T-helper 17 cell (primary cell): ENCODE data around the gene TASP1. TPM values are rescaled to one million over a fixed set of nuclear protein-coding genes. Genes with fewer than 3 reads are reported as not detected.
A peak's percentile ranks its signal among the peaks of the same experiment; 100 is the strongest.

Experiments
- ATAC-seq: fragments of 150-1000 bp; cut with Tn5 transposase; 2 replicates; pipeline ENCODE4 v1.10.0; 2021; ENCODE audit warnings: mild to moderate bottlenecking, moderate library complexity
- DNase-seq, 3 donors: peaks; one replicate each; pipeline versions ENCODE4 v3.0.0 to v3.0.0-alpha.2; 2020 to 2021
- H3K9me3 ChIP-seq: one replicate; pipeline ENCODE4 v1.7.0; 2013; ENCODE audit warnings: low read length, mild to moderate bottlenecking; ENCODE audit not compliant: control insufficient read depth, poor library complexity, severe bottlenecking
- H3K27ac Mint-ChIP-seq: one replicate; pipeline ENCODE4 v1.8.0; 2022; ENCODE audit warnings: mild to moderate bottlenecking, moderate library complexity, mixed read lengths
- H3K27me3 Mint-ChIP-seq: one replicate; pipeline ENCODE4 v1.8.0; 2022; ENCODE audit warnings: mixed read lengths
- H3K36me3 Mint-ChIP-seq: one replicate; pipeline ENCODE4 v1.8.0; 2022; ENCODE audit warnings: low read depth, mixed read lengths
- H3K4me1 Mint-ChIP-seq: one replicate; pipeline ENCODE4 v1.8.0; 2022; ENCODE audit warnings: mild to moderate bottlenecking, mixed read lengths
- H3K4me3 Mint-ChIP-seq: one replicate; pipeline ENCODE4 v1.8.0; 2022; ENCODE audit warnings: mild to moderate bottlenecking, moderate library complexity, mixed read lengths
- total RNA-seq, 4 donors: library from RNA in 2 of 4; stranded (reverse) in 2 of 4; gene quantifications; one replicate each; pipeline ENCODE4 v1.2.3 and lab custom pipeline; 2022 to 2026

Gene TASP1
- total RNA-seq, 2 donors from 2014 or later, result 14.0 to 15.0 TPM

- Mint-ChIP-seq H3K36me3 (no peaks in the 10 kb centered on the region), H3K27ac (no peak overlapping the region), H3K27me3 (no peaks in the 10 kb centered on the region), H3K4me3 (no peak overlapping the region), H3K4me1 (no peaks in the 10 kb centered on the region)
- H3K9me3 ChIP-seq, result no peaks in the 10 kb centered on the region
- DNase-seq, result no peak
- ATAC-seq, result no peak
Measured at GRCh38 chr20:13586133-13586532, 52.6 kb downstream of the TASP1 start.

- DNase-seq (no peak), ATAC-seq (no peak)
- Mint-ChIP-seq H3K36me3 (peaks cover 5% of the 10 kb centered on the region), H3K27ac (no peak overlapping the region), H3K4me3 (no peak overlapping the region), H3K4me1 (no peaks in the 10 kb centered on the region), H3K27me3 (no peaks in the 10 kb centered on the region)
- no peaks in the 10 kb centered on the region for H3K9me3 ChIP-seq
Measured at GRCh38 chr20:13581451-13581850, 57.3 kb downstream of the TASP1 start.

- ATAC-seq (no peak), DNase-seq (no peak)
- Mint-ChIP-seq H3K27ac (no peak overlapping the region), H3K4me1 (no peaks in the 10 kb centered on the region), H3K36me3 (peaks cover 7% of the 10 kb centered on the region), H3K4me3 (no peak overlapping the region), H3K27me3 (no peaks in the 10 kb centered on the region)
- H3K9me3 ChIP-seq, result no peaks in the 10 kb centered on the region
Measured at GRCh38 chr20:13580707-13581106, 58.0 kb downstream of the TASP1 start.

- no peak overlapping the region for H3K27ac Mint-ChIP-seq
- peaks cover 11% of the 10 kb centered on the region for H3K36me3 Mint-ChIP-seq
- H3K4me3 Mint-ChIP-seq, result no peak overlapping the region
- H3K27me3 Mint-ChIP-seq, result no peaks in the 10 kb centered on the region
- no peaks in the 10 kb centered on the region for H3K4me1 Mint-ChIP-seq
- H3K9me3 ChIP-seq, result no peaks in the 10 kb centered on the region
- no peak for ATAC-seq
- no peak for DNase-seq
Measured at GRCh38 chr20:13574071-13574470, 64.7 kb downstream of the TASP1 start.

- peaks cover 9% of the 10 kb centered on the region for H3K36me3 Mint-ChIP-seq
- ATAC-seq (no peak), DNase-seq (no peak)
- no peaks in the 10 kb centered on the region for H3K27me3 Mint-ChIP-seq
- H3K27ac Mint-ChIP-seq, result no peak overlapping the region
- no peaks in the 10 kb centered on the region for H3K4me1 Mint-ChIP-seq
- H3K4me3 Mint-ChIP-seq, result no peak overlapping the region
- no peaks in the 10 kb centered on the region for H3K9me3 ChIP-seq
Measured at GRCh38 chr20:13571662-13572061, 67.1 kb downstream of the TASP1 start.

- Mint-ChIP-seq H3K27ac (no peak overlapping the region), H3K36me3 (peaks cover 7% of the 10 kb centered on the region), H3K4me1 (peaks cover 3% of the 10 kb centered on the region), H3K27me3 (no peaks in the 10 kb centered on the region), H3K4me3 (no peak overlapping the region)
- H3K9me3 ChIP-seq, result no peaks in the 10 kb centered on the region
- no peak for ATAC-seq
- no peak for DNase-seq
Measured at GRCh38 chr20:13567663-13568062, 71.1 kb downstream of the TASP1 start.

- no peak for ATAC-seq
Measured at GRCh38 chr20:13563854-13564253, 74.9 kb downstream of the TASP1 start.

GRCh38 chr20:13554706-13555105, 84.0 kb downstream of the TASP1 start:
- H3K4me1 Mint-ChIP-seq, result no peaks in the 10 kb centered on the region
- H3K9me3 ChIP-seq, result no peaks in the 10 kb centered on the region
- H3K27me3 Mint-ChIP-seq, result no peaks in the 10 kb centered on the region
- H3K4me3 Mint-ChIP-seq, result no peak overlapping the region
- DNase-seq (no peak), ATAC-seq (no peak)
- H3K27ac Mint-ChIP-seq, result no peak overlapping the region
- H3K36me3 Mint-ChIP-seq, result peaks cover 7% of the 10 kb centered on the region

More at GRCh38 chr20:13563854-13564253, 74.9 kb downstream of the TASP1 start:
- no peak overlapping the region for H3K27ac Mint-ChIP-seq
- no peak overlapping the region for H3K4me3 Mint-ChIP-seq
- no peaks in the 10 kb centered on the region for H3K27me3 Mint-ChIP-seq
- no peaks in the 10 kb centered on the region for H3K9me3 ChIP-seq
- peaks cover 9% of the 10 kb centered on the region for H3K36me3 Mint-ChIP-seq
- peaks cover 3% of the 10 kb centered on the region for H3K4me1 Mint-ChIP-seq
- no peak for DNase-seq

GRCh38 chr20:13554076-13554475, 84.7 kb downstream of the TASP1 start:
- Mint-ChIP-seq H3K4me1 (no peaks in the 10 kb centered on the region), H3K4me3 (no peak overlapping the region), H3K27me3 (no peaks in the 10 kb centered on the region), H3K27ac (no peak overlapping the region), H3K36me3 (peaks cover 6% of the 10 kb centered on the region)
- DNase-seq (no peak), ATAC-seq (no peak)
- no peaks in the 10 kb centered on the region for H3K9me3 ChIP-seq

GRCh38 chr20:13552061-13552460, 86.7 kb downstream of the TASP1 start:
- DNase-seq, result no peak
- no peaks in the 10 kb centered on the region for H3K27me3 Mint-ChIP-seq

GRCh38 chr20:13549451-13549850, 89.3 kb downstream of the TASP1 start:
- H3K27ac Mint-ChIP-seq, result no peak overlapping the region
- H3K4me3 Mint-ChIP-seq, result no peak overlapping the region
- peaks cover 6% of the 10 kb centered on the region for H3K36me3 Mint-ChIP-seq
- DNase-seq (no peak), ATAC-seq (no peak)
- peaks cover 10% of the 10 kb centered on the region for H3K4me1 Mint-ChIP-seq
- H3K27me3 Mint-ChIP-seq, result no peaks in the 10 kb centered on the region
- H3K9me3 ChIP-seq, result no peaks in the 10 kb centered on the region

More at GRCh38 chr20:13552061-13552460, 86.7 kb downstream of the TASP1 start:
- Mint-ChIP-seq H3K4me3 (no peak overlapping the region), H3K4me1 (peaks cover 8% of the 10 kb centered on the region), H3K36me3 (peaks cover 11% of the 10 kb centered on the region), H3K27ac (no peak overlapping the region)
- H3K9me3 ChIP-seq, result no peaks in the 10 kb centered on the region
- no peak for ATAC-seq

- ATAC-seq, result peak; percentile 42
- DNase-seq, result peak; percentile 31 to 54 (median 35)
- H3K36me3 Mint-ChIP-seq, result peaks cover 5% of the 10 kb centered on the region
- H3K27me3 Mint-ChIP-seq, result no peaks in the 10 kb centered on the region
- H3K4me3 Mint-ChIP-seq, result no peak overlapping the region
- H3K9me3 ChIP-seq, result no peaks in the 10 kb centered on the region
- peaks cover 15% of the 10 kb centered on the region for H3K4me1 Mint-ChIP-seq
- H3K27ac Mint-ChIP-seq, result no peak overlapping the region
Measured at GRCh38 chr20:13546497-13547131, 92.1 kb downstream of the TASP1 start.

- H3K27me3 Mint-ChIP-seq, result no peaks in the 10 kb centered on the region
- no peak for DNase-seq
- H3K4me3 Mint-ChIP-seq, result no peak overlapping the region
- peaks cover 7% of the 10 kb centered on the region for H3K36me3 Mint-ChIP-seq
- H3K27ac Mint-ChIP-seq, result no peak overlapping the region
- peaks cover 15% of the 10 kb centered on the region for H3K4me1 Mint-ChIP-seq
- no peak for ATAC-seq
- H3K9me3 ChIP-seq, result no peaks in the 10 kb centered on the region
Measured at GRCh38 chr20:13545790-13546189, 92.9 kb downstream of the TASP1 start.

GRCh38 chr20:13543783-13544182, 94.9 kb downstream of the TASP1 start:
- Mint-ChIP-seq H3K4me3 (no peak overlapping the region), H3K36me3 (peaks cover 7% of the 10 kb centered on the region), H3K27ac (no peak overlapping the region)

More at GRCh38 chr20:13543783-13544182, 94.9 kb downstream of the TASP1 start:
- H3K9me3 ChIP-seq, result no peaks in the 10 kb centered on the region
- ATAC-seq, result no peak
- Mint-ChIP-seq H3K4me1 (peaks cover 15% of the 10 kb centered on the region), H3K27me3 (no peaks in the 10 kb centered on the region)
- DNase-seq, result no peak
